ENCODE data around the gene DEDD.

The DEDD gene, protein sequence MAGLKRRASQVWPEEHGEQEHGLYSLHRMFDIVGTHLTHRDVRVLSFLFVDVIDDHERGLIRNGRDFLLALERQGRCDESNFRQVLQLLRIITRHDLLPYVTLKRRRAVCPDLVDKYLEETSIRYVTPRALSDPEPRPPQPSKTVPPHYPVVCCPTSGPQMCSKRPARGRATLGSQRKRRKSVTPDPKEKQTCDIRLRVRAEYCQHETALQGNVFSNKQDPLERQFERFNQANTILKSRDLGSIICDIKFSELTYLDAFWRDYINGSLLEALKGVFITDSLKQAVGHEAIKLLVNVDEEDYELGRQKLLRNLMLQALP

GRCh38 chr1:161132410-161133219 lies at the start of gene DEDD:
Gene DEDD (minus strand): TSS chr1:161132667. CDS start chr1:161124462, 8,205 bp downstream.
- peak; percentile 94 to 96 for DNase-seq

DNA sequence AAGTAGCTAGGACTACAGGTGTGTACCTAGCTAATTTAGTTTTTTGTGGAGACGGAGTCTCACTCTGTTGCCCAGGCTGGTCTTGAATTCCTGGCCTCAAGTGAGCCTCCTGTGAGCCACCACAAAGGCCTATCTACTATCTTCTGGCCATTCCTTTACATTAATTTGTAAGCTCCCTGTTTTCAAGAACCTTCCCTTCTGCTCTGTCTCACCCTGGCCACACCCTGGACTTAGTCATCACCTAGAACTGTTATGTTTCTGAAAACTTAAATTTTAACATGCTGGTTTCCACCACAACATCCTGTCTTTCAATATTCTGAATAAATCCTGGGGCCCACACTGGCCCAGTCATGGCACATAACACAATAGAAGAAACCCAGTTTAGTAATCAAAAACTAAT lies 49.7 kb upstream of the DEDD start:
- no peak for DNase-seq

GRCh38 chr1:161180639-161181038 lies 48.2 kb upstream of the DEDD start:
- no peak for DNase-seq

DNA sequence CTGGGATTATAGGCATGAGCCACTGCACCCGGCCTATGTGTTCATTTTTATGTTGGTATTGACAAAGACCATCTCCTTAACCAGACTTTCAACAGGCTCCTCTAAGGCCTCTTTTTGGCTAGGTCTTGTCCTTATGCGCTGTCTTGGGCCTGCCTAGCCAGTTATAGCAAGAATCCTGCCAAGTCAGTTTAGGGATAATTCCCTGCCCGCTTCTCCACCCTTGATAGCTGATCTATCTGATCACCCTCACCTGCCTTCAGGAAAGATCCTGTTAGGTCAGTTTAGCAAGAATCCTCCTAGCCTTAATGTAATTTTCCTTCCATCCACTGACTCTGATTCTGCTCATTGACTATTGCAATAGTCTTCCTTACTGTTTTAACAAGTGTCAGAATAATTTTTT lies 47.2 kb upstream of the DEDD start:
- no peak for DNase-seq

GRCh38 chr1:161177936-161178244 lies 45.4 kb upstream of the DEDD start:
- DNase-seq, result no peak

- DNase-seq, result peak; percentile 46 to 63
Measured at GRCh38 chr1:161177112-161177935, 44.9 kb upstream of the DEDD start, which contains the start of gene B4GALT3. Gene B4GALT3 (minus strand): TSS chr1:161177507. CDS start chr1:161176060, 1,447 bp downstream.

DNA sequence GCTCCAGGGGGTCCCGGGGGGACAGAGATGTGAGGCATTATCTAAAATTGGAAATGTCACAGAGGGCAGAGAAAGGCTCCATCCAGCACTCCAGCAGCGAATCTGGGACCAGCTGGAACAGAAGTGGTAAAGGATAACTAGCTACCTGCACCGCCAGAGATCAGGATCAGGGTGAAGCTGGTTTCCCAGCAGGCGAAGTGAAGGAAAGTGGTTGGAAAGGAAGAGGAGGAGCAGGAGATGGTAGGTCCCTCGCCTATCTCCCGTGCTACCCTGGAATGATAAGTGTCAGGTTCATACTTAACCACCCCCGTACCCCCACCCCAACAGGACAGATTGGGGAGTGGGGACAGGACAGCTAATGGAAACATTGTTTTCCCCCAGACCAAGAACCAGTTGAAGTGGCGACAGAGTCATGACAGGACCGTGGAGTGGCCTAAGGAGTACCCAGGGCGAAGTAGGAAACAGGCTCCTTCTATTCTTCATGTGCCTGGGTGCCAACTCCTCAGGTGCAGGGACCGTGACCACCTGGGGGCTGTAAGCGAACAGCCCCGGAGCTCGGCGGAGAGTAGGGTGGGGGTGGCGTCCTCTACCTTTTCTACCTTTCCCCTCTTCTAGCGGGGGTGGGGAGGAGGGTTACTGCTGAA lies 44.1 kb upstream of the DEDD start:
- DNase-seq, result no peak

GRCh38 chr1:161175771-161176453 lies 43.4 kb upstream of the DEDD start:
- no peak for DNase-seq

DNA sequence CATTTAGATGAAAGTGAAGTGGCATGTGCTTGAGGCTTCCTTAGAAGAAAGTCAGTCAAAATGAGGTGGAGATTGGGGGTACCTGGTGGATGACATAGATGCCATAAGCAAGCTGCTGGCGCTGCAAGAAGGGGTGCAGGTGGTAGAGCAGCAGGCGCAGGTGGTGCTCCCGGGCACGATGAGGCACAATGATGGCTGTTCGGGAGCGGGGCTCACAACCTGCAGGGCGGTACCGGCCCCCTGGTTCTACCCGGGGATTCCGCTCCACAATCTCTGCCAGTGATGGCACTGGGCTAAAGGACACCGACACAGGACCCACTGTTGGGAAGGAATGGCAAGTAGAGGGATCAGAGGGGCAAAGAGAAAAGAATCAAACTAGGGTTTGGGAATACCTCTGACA lies 42.4 kb upstream of the DEDD start:
- no peak for DNase-seq

DNA sequence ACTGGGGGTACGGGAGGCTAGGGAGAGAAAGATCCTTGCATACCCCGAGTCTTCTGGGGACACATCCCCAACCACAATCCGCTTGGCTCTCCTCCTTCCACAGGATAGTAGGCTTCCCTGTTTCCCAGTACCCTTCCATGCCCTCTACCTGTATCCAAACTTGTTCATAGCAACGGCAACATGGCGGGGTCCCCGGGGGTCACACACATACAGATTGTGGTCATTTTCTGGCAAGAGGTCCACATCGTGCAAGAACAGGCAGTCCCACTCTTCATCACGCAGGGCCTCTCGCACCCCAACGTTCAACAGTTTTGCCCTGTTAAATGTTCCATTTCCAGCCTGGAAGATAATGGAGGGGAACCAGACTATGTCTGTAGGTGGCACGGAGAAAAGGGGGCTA lies 41.2 kb upstream of the DEDD start:
- no peak for DNase-seq

- DNase-seq, result no peak
Measured at GRCh38 chr1:161172776-161173376, 40.4 kb upstream of the DEDD start.

DNA sequence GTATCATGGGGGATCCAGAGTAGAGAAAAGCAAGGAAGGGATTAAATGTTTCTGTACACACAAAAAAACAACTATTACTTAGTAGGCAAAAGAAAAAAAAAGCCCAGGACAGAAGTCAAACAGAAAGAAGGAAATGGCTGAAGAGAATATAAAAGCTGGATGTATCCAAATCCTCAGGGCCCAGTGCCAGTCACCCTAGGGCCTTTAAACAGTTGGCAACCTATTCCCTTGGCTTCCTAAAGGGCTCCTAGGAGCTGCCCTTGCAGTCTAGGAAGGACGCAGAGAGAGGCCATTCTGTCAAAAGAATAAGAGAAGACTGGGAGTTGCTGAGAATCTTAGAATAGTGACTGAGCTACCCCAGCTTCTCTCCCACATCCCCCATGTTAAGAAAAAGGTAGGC lies 39.9 kb upstream of the DEDD start:
- DNase-seq, result no peak

DNA sequence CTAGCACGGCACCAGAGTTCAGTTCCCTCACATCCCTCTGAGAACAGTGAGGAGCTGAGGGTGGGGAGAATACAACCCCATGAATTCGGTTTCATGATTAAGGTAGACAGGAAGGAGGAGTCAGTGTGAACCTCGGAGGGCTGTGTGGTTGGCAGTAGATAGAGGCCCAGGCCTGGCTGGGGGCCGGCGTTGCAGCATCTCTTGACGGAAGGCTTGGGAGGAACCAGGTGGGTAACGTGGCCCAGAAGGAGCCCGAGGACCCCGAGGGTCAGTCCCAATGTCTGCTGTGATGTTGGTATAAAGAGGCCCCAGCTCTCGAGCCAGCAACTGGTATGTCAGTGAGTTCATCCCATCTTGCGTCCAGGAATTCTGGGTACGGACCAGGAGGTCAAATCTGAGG lies 39.2 kb upstream of the DEDD start:
- DNase-seq, result no peak

GRCh38 chr1:161171191-161171590 lies 38.7 kb upstream of the DEDD start:
- DNase-seq, result no peak

DNA sequence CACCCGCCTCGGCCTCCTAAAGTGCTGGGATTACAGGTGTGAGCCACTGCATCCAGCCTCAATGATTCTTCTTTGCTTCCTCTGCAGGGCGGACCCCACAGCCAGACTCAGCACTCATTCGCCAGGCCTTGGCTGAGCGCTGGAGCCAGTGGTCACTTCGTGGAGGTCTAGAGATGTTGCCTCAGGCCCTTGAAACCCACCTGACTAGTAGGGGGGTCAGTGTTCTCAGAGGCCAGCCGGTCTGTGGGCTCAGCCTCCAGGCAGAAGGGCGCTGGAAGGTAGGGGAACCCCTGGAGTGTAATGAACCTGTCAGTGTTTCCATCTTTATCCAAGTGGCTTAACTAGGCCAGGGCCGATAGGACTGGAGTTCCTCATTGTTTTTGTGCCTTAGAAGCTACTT lies 36.4 kb upstream of the DEDD start:
- DNase-seq, result no peak

DNA sequence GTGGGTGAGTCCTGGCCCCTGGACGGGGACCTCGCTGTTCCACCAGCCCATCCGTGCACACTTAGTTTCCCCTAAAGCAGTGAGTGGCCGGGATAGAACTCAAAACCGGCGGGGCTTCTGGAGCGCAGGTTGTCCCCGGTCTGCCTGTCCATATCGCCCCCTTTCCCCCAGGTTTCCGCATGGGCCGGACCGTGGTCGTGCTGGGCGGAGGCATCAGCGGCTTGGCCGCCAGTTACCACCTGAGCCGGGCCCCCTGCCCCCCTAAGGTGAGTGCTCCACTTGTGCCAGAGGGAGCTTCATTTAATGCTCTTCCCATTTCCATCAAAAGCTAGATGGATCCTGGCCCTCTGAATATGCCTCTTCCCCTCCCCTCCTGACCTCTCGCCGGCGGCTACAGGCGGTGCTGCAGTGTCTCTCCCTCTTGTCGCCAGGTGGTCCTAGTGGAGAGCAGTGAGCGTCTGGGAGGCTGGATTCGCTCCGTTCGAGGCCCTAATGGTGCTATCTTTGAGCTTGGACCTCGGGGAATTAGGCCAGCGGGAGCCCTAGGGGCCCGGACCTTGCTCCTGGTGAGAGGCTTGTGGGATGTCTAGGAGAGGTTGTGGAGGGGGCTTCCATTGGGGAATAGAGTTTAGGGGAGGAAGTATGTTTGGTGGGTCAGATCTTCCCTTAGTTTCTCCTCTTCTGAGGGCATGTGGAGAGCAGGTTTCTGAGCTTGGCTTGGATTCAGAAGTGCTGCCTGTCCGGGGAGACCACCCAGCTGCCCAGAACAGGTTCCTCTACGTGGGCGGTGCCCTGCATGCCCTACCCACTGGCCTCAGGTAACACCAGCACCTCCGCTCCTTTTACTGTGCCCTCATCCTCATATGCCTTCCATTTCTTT lies 34.4 kb upstream of the DEDD start:
- peak in 1 of 2 experiments; percentile 10 for DNase-seq

DNA sequence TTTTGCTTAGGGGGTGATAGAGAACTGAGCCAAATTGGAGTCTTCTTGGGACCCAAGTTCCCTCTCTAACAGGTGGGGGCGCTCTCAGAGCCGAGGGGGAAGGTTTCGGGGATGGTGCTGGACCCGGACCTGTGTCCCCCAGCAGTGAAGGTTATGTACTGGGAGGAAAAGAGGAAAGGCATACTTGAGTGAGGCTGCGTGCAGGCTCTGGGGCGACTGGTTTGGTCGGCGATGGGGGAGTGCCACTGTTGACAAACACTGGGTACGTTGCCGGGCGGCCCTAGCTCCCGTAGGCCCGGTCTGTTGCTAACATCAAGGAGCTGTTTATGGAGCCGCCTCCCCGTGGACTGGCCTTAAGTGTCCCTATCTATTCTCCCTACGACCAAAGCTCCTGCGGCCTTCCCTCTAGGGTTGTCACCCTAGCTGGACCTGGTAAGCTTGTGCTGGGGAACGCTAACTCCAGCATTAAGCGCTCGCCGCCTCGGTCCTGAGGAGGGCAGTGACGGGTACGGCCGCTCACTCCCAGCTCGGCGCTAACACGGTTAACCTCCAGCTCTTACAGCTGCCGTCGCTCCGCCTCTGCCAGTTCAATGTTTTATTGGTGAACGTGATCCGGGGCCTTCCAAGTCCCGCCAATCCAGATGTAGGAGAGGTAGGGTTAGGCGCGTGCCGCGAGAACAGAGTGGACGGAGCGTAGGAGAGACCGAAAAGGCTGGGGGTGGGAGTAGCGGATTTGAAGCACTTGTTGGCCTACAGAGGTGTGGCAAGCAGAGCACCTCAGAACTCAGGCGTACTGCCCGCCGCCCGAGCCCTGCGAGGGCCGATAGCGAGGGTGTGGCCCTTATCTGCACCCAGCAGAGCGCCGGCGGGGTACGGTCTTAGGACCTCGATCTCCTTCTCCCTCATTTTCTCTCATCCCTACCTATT lies 33.5 kb upstream of the DEDD start, which contains the start of gene PPOX:
Gene PPOX, plus strand, starts transcription at position 685 of the 927 bp plus-strand sequence. CDS start 422 bp downstream, outside the sequence.
- DNase-seq, result peak; percentile 96

DNA sequence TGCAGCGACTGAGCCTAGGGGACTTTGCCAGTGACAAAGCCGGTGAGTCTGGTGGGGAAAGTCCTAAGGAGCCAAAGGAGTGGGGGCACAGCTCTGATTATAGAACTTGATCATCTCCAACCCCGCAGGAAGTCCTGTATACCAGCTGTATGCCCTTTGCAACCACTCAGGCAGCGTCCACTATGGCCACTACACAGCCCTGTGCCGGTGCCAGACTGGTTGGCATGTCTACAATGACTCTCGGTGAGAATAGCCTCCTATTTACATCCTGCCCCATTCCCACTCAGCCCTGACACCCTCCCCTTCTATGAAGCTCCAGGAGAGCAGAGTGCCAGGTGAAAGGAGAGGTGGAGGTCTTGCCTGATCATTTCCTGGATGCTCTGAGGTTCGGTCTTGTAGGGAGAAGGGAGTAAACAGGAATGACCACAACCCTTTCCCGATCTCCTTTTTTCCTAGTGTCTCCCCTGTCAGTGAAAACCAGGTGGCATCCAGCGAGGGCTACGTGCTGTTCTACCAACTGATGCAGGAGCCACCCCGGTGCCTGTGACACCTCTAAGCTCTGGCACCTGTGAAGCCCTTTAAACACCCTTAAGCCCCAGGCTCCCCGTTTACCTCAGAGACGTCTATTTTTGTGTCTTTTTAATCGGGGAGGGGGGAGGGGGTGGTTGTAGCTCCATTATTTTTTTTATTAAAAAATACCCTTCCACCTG lies 32.6 kb upstream of the DEDD start:
- no peak for DNase-seq

DNA sequence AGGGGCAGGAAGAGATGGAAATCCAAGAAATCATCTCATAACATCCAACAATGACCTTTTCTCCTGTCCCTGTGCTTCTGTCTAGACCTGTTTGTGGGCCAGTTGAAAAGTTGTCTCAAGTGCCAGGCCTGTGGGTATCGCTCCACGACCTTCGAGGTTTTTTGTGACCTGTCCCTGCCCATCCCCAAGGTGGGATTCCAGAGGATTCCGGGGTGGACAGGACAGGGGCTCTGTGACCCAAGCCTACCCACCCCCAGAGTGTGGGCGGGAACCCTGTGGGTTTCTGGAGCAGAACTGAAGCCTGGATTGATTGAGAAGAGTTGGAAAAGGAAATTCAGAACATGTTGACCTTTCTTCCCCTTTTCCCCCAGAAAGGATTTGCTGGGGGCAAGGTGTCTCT lies 31.3 kb upstream of the DEDD start:
- DNase-seq, result no peak
